Measurements from ENCODE around the gene TRIM44.

TRIM44 gene

DNA sequence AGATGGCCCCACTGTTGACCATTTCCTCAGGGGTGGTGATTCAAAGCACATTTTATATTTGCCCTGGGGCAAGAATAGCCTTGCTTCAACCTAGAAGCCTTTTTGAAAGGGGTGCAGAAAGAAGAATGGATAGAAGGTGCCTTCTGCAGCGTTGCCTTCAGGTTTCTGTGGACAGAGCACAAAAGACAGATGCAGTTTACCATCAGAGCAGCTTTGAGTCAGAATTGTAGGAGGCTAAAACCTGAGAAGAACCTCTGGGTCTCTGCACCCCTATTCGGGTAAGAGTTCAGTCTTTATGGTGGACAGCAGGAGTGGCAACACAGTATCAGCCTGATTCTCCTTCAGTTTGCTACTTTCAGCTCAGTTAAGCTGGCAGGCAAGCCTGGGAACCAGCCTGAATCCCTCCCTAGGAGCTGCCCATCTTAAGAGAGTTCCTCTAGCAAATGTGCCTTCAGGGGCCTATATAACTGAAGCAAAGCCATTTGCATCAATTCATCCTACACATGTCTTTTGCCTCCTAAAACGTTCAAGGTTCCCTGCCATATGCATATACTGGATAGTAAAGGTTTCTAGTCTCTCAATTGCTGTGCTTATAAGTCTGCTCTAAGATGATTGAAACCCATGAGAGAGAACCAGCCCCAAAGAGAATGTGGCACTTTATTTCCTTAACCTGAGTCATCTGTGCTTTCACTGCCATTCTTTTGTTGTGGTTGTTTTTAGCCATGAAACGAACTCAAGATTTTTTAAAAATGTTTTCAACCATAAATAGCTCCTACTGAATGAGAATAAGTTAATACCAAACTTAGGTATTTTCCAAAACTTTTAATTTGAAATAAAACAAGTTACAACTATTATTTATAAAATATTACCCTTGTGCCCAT, 123.0 kb downstream of the TRIM44 start:
- in situ Hi-C loops (cut with MboI; ENCODE audit: low sequenced_read_pairs) = no loop called here

DNA sequence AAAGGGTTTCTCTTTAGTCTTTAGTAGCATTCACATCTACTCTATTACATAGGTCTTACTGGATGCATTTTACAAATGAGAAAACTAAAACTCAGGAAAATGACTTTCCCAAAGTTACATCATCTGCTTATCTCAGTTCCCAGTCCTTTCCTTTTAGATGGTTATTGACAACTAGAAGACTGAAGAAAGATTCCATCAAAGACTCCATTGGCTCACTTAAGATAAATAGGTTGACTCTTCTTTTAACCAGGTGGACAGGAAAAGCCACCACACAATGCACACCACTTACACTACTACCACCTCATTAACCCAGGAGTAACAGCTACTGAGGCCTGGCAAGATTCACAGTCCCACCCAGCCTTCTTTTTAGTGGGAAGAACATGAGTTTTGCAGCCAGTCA, 123.6 kb downstream of the TRIM44 start:
- in situ Hi-C loops (cut with MboI; ENCODE audit: low sequenced_read_pairs) = no loop called here

DNA sequence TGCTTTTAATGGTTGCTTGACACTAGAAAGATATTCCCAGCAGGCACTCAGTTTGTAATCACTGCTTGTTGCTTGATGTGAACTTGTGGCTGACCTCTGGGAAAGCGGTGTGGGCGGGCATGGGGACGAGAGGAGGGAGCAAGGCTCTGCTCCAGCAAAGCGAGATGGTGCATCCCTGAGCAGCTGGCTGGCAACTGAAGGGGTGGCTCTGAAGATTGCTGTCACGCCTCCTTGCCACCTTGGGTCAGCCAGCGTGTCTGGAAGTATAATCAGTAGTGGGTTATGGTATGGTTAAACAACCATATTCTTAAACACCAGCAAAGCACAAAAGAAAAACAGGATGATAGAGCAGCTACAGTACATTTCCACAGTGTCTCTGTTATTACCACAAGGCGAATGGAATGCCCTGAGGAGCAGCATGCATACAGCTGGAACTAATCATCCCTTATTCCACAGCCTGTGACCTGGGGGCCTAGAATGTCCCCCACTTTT, 124.5 kb downstream of the TRIM44 start:
- in situ Hi-C loops (cut with MboI; ENCODE audit: low sequenced_read_pairs) = no loop called here

DNA sequence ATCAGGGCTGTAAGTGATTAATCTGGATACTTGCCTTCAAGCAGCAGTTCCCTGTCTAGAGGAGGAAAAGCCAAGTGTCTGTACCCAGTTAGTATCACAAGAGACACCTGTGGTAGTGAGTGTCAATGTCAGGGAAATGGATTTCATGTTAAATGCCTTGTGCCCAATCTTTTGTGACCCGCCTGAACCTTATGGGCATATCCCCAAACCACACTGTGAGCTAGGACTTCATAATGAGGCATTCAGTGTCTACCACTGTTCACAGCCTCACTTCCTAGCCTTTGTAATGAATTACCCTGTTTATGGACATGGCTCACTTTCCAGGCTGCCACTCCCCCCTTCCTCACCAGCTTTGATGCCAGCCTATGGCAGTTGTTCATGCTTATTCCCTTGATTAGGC, 125.1 kb downstream of the TRIM44 start:
- in situ Hi-C loops (cut with MboI; ENCODE audit: low sequenced_read_pairs) = no loop called here

DNA sequence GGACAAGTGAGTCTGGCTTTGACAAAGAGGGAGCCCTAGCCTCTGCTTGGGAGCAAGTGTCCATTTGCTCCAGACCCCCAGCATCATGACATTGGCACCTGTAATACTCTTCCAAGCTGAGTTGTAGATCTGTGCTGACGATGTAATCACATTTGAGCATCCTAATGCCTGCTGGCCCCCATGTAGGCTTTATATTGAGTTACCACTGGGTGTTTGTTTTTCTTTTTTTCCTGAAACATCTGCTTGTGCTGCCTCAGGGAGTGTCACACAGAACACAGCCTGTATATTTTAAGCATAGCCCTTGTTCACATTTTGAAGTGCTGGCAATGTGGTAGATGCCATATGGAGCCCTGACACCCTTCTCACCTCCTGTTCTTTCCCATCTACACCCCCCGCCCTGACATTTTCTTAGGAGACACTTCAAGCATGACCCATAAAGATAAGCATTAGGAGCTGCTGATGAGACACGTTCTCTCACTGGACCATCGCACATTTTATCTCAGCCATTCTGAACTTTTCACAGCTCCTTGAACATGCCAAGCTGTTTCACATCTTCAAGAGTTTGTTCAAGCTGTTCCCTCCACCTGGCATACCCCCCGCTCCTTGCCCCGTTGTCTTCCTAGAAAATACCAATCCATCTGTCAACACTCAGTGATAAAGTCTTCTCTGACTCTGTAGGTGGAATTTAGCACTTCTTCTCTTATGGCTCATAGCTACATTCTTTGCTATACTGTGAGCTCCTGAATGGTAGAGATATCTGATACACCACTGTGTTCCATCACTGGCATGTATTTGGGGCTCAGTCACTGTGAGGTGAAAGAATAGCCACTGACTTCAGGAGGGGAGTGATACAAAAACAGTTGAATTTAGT, 128.7 kb downstream of the TRIM44 start:
- in situ Hi-C loops (cut with MboI; ENCODE audit: low sequenced_read_pairs) = no loop called here

DNA sequence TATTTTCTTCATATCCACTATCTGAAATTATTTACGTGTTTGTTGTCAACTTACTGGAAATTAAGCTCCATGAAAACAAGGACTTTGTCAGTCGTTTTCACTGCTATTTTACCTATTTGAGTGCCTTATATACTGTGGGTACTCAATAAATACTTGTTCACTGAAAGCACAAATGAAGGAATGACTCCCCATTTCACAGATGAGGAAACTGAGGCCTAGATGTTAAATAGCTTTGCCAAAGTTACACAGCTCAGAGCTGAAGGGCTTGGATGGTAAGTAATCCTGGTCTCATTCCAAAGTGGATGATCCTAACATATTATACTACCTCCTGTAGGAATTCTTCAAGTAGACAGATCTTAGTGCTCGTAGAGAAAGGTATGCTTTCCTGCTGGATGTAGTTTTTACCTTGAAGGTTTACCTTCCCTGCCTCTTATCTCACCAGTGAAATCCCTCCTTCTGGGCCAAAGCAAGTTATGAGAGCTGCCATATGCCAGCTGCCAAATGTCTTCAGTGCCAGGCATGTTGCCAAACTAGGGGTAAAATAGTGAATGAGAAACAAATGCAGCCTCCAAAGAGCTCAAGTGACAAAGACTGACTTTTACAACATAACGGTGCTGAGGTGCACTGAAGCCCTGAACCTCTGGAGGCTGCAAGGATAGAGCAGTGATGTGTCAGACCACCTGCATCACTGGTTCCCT, 129.7 kb downstream of the TRIM44 start:
- in situ Hi-C loops (cut with MboI; ENCODE audit: low sequenced_read_pairs) = no loop called here

DNA sequence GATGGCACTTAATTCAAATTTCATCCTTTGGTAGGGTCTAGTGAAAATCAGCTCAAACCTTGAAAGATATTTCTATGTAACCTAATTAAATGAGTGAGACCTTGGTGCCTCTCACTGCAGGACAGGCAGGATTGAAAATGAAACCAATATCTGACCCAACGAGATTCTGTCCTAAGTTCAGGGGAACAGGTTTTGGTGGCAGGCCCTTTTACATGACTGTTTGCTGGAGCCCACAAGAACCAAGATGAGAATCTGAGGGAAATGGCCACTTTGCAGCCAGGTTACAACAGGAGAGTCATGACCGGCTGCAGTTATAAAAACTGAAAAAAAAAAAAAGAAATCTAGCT, 130.2 kb downstream of the TRIM44 start:
- in situ Hi-C loops (cut with MboI; ENCODE audit: low sequenced_read_pairs) = no loop called here

DNA sequence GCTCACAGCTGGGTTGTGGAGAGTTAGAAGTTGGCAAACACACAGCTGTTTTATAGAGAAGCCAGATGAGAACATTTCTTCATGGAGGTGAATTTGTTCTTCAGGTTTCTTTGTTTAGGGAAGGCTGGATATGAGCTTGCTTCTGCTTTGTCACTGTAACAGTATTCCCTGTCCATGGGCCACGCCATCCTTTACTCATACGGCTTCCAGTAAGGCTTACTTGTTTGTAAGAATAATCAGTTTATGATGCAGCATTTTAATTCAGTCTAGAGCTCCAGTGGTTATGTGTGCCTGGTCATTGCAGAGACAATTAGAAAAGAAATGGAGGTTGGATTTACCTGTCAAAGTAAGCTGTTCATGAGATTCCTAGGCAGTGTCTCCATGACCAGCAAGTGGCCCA, 131.8 kb downstream of the TRIM44 start:
- in situ Hi-C loops (cut with MboI; ENCODE audit: low sequenced_read_pairs) = no loop called here

DNA sequence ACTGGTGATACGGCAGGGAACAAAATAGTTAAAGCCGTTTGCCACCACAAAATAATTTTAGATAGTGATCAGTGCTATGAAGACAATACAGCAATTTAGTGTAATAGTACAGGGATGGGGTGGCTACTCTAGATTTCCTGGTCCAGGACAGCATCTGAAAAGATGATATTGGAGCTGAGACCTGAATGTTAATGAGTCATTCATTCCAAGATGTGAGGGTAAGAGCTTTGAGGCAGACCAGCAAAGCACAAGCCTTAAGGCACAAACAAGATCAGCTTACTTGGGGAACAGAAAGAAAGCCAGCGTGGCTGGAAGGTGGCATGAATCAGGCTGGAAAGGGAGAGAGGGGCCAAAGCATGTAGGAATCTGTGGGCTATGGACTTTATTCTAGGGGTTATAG, 132.3 kb downstream of the TRIM44 start:
- in situ Hi-C loops (cut with MboI; ENCODE audit: low sequenced_read_pairs) = no loop called here

DNA sequence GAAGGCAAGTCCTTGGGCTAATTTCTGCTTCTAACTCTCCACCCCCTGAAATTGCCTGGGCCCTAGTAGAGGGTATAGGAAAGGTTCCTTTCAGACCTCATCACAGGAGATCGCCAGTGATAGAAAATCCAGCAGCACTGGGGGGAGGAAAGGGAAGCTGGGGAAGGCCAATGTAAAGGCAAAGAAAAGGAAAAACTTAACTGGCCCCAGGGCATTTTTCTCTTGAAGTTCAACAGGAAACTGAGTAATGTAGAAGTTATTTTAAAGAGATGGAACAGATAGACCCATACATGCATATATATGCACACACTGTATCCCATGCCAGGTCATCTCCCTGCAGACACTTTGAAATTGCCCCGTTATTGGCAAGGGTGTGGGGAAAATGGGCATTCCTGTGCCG, 134.0 kb downstream of the TRIM44 start:
- in situ Hi-C loops (cut with MboI; ENCODE audit: low sequenced_read_pairs) = no loop called here

DNA sequence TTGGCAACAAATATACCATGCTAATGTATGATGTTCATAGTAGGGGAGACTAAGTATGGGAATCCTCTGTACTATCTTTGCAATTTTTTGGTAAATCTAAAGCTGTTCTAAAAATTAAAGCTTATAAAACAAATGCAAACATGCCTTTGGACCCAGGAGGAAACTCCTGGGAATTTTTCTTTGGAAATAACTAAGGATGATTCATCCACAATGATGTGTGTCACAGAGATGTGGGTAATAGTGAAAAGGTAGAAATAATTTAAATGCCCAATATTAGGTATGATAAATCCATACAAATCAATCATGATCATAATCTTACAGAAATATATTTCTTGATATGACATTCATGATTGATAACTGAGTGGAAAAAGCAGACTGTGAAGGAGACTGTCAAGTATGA, 135.8 kb downstream of the TRIM44 start:
- in situ Hi-C loops (cut with MboI; ENCODE audit: low sequenced_read_pairs) = no loop called here

DNA sequence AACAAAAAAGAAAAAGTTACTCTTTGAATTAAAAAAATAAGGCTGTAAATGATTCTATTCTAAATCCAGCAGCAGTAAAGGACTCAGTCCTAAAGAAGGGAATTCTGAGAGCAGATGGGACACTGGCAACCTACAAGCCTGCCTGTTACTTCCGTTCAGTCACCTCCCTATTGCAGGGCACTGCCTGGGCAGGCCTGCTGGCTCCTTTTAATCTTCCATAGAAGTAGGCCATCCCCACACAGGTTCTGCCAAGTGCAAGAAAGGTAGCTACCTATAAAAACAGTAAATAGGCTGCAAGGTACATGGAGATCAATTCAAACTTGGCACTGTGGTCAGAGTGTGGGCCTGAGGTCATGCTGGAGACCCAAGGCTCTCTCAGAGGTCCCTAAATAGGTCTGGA, 136.4 kb downstream of the TRIM44 start:
- in situ Hi-C loops (cut with MboI; ENCODE audit: low sequenced_read_pairs) = no loop called here

DNA sequence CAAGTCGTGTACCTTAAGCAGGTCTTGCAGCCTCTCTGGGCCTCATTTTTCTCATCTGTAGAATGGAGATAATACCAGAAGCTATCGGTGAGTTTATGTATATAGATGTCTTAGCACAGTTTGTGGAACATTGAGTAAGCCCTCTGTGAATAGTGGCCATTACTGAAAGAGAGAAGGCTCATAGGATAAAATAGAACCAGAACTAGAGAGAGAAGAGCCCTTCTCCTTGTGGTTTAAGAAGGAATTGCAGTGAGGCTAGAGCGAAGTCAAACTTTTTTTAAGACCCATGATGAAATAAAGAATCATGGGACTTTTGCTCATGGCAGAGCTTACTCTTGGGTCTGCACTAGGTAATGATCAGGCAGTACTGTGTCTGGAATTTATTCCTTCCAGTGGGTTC, 137.1 kb downstream of the TRIM44 start:
- in situ Hi-C loops (cut with MboI; ENCODE audit: low sequenced_read_pairs) = no loop called here

DNA sequence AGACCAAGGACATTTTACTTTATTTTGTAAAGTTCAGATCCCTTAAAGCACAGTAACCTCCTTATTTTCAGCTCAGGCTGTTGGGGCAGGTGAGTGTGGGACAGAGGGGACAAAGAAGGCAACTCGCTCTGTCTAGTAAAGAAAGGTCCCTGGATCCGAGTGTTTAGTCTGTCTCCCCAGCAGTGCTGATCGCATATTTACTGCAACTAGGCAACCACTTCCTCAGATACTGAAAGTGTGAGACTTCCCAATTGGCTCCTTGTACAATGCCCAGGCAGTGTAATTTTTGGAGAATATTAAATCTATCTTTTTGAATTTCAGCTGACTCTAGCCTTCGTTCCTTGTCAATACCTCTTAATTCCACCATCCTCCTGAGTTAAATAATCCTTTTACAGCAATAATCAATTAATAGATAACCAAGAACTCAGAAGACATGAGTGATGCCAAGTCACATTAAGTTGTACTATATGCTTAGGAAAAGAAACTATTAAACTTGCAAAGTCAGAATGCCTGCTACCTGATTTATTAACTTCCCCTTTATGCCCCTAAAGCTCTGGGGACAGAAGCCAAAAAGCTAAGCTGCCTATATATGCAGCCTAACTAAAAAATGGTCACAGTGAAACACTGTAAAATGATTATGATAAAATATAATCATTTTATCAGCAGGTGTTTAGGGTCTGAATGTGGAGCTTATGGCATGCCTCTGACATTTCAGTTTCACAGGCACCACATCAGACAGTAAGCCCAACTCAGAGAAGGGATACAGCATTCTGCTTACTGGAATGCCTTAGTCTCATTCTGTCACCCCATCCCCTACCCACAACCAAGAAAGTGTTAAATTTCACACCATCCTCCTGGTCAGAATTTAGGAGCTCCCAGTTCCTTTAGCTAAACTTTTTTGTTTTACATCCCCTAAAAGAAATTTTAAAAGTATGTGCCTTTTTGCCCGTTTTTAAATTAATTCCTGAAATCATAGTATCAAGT, 138.7 kb downstream of the TRIM44 start:
- in situ Hi-C loops (cut with MboI; ENCODE audit: low sequenced_read_pairs) = no loop called here

DNA sequence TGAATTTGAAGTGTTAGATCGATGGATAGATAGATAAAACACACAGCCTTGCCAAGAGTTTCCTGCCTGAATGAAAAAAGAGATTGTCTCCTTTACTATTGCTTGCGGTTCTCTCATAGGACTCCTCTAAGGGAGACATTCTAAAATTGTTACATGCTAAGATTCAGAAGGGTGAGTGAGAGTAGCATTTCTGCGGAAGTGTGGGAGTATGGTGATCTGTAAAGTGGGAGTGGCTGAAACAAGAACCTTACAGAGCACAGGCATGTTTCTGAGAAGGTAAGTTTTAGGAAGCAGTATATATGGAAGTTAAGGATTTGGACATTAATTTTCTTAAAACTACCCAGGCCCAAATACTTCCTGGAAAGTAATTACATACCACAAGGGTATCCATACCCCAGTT, 139.6 kb downstream of the TRIM44 start:
- in situ Hi-C loops (cut with MboI; ENCODE audit: low sequenced_read_pairs) = no loop called here

DNA sequence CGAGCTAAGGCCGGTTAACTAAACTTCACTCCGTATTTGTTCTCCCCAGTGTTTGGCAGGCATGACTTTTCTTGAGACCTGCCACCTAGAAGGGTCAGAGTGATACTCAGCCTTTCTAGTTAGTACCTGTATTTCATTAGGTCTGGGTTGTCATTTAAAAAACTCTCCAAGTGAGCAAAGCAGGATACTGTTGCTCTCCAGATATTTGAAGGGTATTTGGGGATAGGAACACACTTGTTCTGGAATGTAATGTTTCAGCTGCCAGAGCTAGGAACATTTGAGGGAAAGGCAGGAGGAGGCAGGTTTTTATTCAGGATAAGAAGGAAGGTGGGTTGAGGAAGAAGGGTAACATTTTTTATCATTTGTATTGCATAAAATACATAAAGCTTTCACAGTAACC, 140.1 kb downstream of the TRIM44 start:
- in situ Hi-C loops (cut with MboI; ENCODE audit: low sequenced_read_pairs) = no loop called here

DNA sequence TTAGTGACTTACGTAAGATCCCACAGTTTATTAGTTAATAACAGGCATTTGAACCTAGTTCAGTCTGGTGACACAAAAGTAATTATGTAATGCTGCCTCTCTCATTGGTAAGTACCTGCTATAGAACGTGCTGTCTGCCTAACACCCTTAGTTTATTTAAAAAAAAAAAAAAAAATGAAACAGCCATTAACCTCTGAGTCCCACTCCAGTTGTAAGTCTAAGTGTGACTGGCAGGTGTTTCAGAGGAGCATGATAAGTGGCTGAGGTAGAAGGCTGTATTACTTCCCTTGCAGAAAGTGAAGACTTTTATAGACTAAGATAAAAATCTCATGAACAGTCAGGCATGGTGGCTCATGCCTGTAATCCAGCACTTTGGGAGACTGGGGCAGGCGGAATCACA, 140.5 kb downstream of the TRIM44 start:
- in situ Hi-C loops (cut with MboI; ENCODE audit: low sequenced_read_pairs) = no loop called here

DNA sequence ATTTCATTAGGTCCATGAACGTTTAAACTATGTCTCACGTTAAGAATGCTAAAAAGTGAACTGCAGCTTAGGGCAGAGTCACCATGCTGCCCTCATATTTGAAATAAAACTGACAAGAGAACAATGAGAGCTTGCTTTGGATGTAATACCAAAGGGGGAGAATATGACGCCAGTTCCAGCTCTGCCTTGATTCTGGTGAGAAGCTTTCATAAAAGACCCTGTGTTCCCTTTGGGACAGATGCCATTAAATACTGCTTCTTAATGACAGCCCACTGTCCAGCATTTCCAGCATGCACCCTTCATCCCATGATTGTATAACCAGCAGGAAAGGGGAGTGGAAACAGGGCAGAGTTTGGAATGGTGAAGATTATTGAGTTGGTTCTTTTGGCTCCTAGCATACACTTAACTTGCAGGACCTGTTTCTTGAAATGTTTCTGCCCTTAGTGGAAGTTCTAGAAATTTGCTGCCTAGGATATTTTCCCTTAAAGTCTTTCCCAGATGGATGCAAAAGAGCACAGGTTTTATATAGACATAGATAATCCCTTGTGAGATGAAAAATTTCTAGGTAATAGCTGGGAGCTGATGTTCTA, 142.0 kb downstream of the TRIM44 start:
- in situ Hi-C loops (cut with MboI; ENCODE audit: low sequenced_read_pairs) = no loop called here

DNA sequence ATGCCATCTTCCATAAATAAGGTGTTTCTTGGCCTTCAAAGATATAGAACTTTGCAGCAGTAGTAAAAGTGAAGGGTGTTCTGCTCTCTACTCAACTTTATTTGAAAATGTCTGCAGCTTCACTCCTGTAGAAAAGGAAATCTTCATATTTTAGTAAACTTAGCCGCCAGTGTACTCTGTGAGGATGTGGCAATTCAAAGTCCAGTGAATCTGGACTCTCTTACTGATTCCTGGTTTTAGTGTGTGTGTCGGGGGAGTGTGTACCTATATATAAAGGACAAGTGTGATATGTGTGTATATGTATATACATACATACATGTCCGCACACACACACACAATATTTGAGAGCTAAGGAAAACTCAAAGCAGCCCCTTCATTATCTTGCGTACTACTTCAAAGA, 147.0 kb downstream of the TRIM44 start:
- in situ Hi-C loops (cut with MboI; ENCODE audit: low sequenced_read_pairs) = no loop called here

All from HL-60/S4 (cell line).